ENCODE measurements around the gene C2orf74.

GRCh38 chr2:61179701-61180639 is 18.0 kb downstream of the C2orf74 start:
- TF ChIP-seq POLR2A (IDR thresholded peaks at IDR 0.05; ENCODE audit: low read depth, low read length) (no peak), SPI1 (IDR thresholded peaks at IDR 0.05; ENCODE audit: low read depth, low read length) (no peak), TAF1 (IDR thresholded peaks at IDR 0.05; ENCODE audit: low read depth, low read length) (no peak), PAX5 (IDR thresholded peaks at IDR 0.05; ENCODE audit: insufficient read depth, low read length, severe bottlenecking) (no peak), POU2F2 (IDR thresholded peaks at IDR 0.05; ENCODE audit: low read depth, low read length) (no peak), POLR2AphosphoS5 (IDR thresholded peaks at IDR 0.05; ENCODE audit: low read depth, low read length) (no peak)
